Lower leg skin (tissue), 3 donors: Measurements from ENCODE around the gene DCTD.

Experiments used
- POLR2A ChIP-seq, 2 donors: fragments of 450-650 bp; IDR thresholded peaks; one replicate each; pipeline ENCODE4 v1.6.1; 2016 to 2017; ENCODE audit warnings: antibody characterized with exemption in 2 of 2, mild to moderate bottlenecking in 1 of 2, moderate library complexity in 1 of 2
- TF ChIP-seq, protein P1 (sequence below), 3 donors: fragments of 450-650 bp; IDR thresholded peaks; one replicate each; pipeline ENCODE4 v1.5.1; 2016; ENCODE audit warnings: antibody characterized with exemption in 3 of 3, mild to moderate bottlenecking in 3 of 3, moderate library complexity in 2 of 3

DNA sequence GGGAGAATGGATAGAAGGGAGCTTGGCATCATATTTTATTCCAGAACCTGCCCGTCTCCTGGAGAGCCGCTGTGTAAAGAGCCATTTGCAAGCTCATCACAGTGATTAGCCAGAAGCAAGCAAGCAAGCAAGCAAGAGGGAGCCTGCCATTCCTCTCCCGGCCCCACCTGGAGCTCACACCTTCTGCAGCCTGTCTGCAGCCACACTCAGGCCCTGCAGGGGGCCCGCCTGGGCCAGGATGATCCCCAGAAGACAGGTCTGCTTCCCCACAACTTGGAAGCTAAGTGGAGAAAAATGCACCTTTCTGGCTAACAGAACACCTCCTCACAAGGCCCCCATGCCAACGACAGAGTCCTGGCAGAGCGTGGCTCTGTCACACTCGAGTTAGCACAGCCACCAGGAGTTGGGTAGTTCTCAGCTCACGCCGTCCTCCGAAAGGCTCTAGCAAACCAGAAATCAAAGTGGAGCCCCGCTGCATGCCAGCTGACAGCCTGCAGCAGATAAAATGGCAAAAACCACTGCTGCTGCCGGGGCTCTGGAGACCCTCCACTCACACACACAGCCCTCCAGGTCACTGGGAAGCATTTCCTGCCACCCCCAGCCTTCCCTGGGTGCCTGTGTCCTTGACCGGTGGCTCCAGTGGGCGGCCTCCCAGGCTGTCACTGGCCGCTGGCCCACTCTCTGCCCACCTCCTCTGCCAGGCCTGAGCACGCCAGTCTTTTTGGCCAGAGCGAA, 54.9 kb downstream of the DCTD start:
- TF ChIP-seq, protein P1, sequence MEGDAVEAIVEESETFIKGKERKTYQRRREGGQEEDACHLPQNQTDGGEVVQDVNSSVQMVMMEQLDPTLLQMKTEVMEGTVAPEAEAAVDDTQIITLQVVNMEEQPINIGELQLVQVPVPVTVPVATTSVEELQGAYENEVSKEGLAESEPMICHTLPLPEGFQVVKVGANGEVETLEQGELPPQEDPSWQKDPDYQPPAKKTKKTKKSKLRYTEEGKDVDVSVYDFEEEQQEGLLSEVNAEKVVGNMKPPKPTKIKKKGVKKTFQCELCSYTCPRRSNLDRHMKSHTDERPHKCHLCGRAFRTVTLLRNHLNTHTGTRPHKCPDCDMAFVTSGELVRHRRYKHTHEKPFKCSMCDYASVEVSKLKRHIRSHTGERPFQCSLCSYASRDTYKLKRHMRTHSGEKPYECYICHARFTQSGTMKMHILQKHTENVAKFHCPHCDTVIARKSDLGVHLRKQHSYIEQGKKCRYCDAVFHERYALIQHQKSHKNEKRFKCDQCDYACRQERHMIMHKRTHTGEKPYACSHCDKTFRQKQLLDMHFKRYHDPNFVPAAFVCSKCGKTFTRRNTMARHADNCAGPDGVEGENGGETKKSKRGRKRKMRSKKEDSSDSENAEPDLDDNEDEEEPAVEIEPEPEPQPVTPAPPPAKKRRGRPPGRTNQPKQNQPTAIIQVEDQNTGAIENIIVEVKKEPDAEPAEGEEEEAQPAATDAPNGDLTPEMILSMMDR (IDR thresholded peaks at IDR 0.05), result no peak
- no peak for TF ChIP-seq POLR2A (IDR thresholded peaks at IDR 0.05)
